ENCODE results near the gene CD300LB.

- TF ChIP-seq, protein P1, sequence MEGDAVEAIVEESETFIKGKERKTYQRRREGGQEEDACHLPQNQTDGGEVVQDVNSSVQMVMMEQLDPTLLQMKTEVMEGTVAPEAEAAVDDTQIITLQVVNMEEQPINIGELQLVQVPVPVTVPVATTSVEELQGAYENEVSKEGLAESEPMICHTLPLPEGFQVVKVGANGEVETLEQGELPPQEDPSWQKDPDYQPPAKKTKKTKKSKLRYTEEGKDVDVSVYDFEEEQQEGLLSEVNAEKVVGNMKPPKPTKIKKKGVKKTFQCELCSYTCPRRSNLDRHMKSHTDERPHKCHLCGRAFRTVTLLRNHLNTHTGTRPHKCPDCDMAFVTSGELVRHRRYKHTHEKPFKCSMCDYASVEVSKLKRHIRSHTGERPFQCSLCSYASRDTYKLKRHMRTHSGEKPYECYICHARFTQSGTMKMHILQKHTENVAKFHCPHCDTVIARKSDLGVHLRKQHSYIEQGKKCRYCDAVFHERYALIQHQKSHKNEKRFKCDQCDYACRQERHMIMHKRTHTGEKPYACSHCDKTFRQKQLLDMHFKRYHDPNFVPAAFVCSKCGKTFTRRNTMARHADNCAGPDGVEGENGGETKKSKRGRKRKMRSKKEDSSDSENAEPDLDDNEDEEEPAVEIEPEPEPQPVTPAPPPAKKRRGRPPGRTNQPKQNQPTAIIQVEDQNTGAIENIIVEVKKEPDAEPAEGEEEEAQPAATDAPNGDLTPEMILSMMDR (IDR thresholded peaks at IDR 0.05), result no peak
- TF ChIP-seq POLR2A (IDR thresholded peaks at IDR 0.05), result no peak
Measured at GRCh38 chr17:74473294-74473693, 58.0 kb downstream of the CD300LB start.

All from body of pancreas (tissue), 4 donors.